K562 (cell line): ENCODE data around the gene CACNG1. TPM values are rescaled to one million over a fixed set of nuclear protein-coding genes. Genes with fewer than 3 reads are reported as not detected.

Experiments used
- ATAC-seq: fragments of 200-7000 bp; cut with Tn5 transposase; 3 replicates; pipeline ENCODE4 v1.9.1; 2020; ENCODE audit warnings: moderate library complexity
- BruUV-seq: library from RNA; stranded (reverse); fragments of 400-500 nt; replicated peaks from 2 replicates; lab custom pipeline; 2021; lab: Mats Ljungman, UMichigan
- CTCF ChIA-PET: fragments of 300-600 bp; formaldehyde crosslinking; extraction: SDS; loops from one replicate; lab custom pipeline; 2021; ENCODE audit warnings: low intra/inter-chr PET ratio; lab: Yijun Ruan, JAX
- POLR2A ChIA-PET: fragments of 300-600, 350-650 bp; sonication (Branson Sonifier 250); formaldehyde crosslinking; extraction: SDS; loops from one replicate; lab custom pipeline; 2021; ENCODE audit warnings: antibody characterized with exemption, inconsistent platforms; lab: Yijun Ruan, JAX
- DNase-seq, 4 experiments: peaks; one replicate each; pipeline versions ENCODE4 v3.0.0 to v3.0.0-alpha.2; 2011 to 2018; ENCODE audit warnings: low spot score in 3 of 4, mixed read lengths in 3 of 4; ENCODE audit errors: extremely low read depth in 1 of 4
- FAIRE-seq: peaks from 2 replicates; lab custom pipeline; 2011; peaks lifted over from hg19 to GRCh38; lab: Jason Lieb, UNC
- H2AFZ ChIP-seq: 2 replicates; pipeline ENCODE4 v1.6.0; 2011; ENCODE audit warnings: low read depth, low read length, control low read depth, inconsistent platforms
- H3K27ac ChIP-seq: fragments of 200-600 bp; 3 replicates; pipeline ENCODE4 v1.8.0; 2011; ENCODE audit warnings: low read depth, mild to moderate bottlenecking, control low read depth, inconsistent platforms, low read length, moderate library complexity, mixed read lengths; ENCODE audit errors: extremely low read depth
- H3K27me3 ChIP-seq, 2 experiments: fragments of 300-600 bp in 1 of 2; 2 replicates in 1 of 2; 3 replicates in 1 of 2; pipeline versions ENCODE4 v1.6.0 to v1.8.0; 2011; ENCODE audit warnings: inconsistent platforms in 2 of 2, low read length in 2 of 2, mild to moderate bottlenecking in 1 of 2, mixed read lengths in 1 of 2, moderate library complexity in 1 of 2; ENCODE audit not compliant: control insufficient read depth in 2 of 2, insufficient read depth in 2 of 2
- H3K36me3 ChIP-seq: fragments of 300-600 bp; 3 replicates; pipeline ENCODE4 v1.8.0; 2011; ENCODE audit warnings: mild to moderate bottlenecking, low read length, inconsistent platforms; ENCODE audit not compliant: control insufficient read depth, insufficient read depth
- H3K4me1 ChIP-seq, 2 experiments: fragments of 200-600 bp in 1 of 2; replicated peaks in 1 of 2; 2 replicates in 1 of 2; 3 replicates in 1 of 2; pipeline versions ENCODE4 v1.5.1 to v1.8.0; 2011; ENCODE audit warnings: inconsistent platforms in 2 of 2, low read length in 2 of 2, mild to moderate bottlenecking in 1 of 2, mixed read lengths in 1 of 2, moderate library complexity in 1 of 2; ENCODE audit not compliant: control insufficient read depth in 2 of 2, insufficient read depth in 2 of 2
- H3K4me2 ChIP-seq: 2 replicates; pipeline ENCODE4 v1.6.1; 2011; ENCODE audit warnings: low read length, control low read depth, inconsistent platforms, mixed read lengths; ENCODE audit not compliant: insufficient read depth
- H3K4me3 ChIP-seq: fragments of 200-600 bp; sonication (generic), shearing (Covaris generic); 2 replicates; pipeline ENCODE4 v1.5.1; 2016; ENCODE audit warnings: control low read depth, inconsistent platforms
- H3K79me2 ChIP-seq: fragments of 200-600 bp; 3 replicates; pipeline ENCODE4 v1.8.0; 2011; ENCODE audit warnings: low read length, inconsistent platforms; ENCODE audit not compliant: control insufficient read depth, insufficient read depth
- H3K9ac ChIP-seq, 2 experiments: 2 replicates each; pipeline versions ENCODE4 v1.6.0 to v1.6.1; 2011; ENCODE audit warnings: low read depth in 2 of 2, low read length in 2 of 2, control low read depth in 1 of 2, inconsistent platforms in 1 of 2, mild to moderate bottlenecking in 1 of 2, mixed read lengths in 1 of 2; ENCODE audit not compliant: insufficient read depth in 1 of 2
- H3K9me1 ChIP-seq: one replicate; pipeline ENCODE4 v1.6.0; 2011; ENCODE audit warnings: inconsistent platforms, mild to moderate bottlenecking, low read length, moderate library complexity; ENCODE audit not compliant: control insufficient read depth, insufficient read depth
- H3K9me3 ChIP-seq: replicated peaks from 2 replicates; pipeline ENCODE4 v1.5.1; 2011; ENCODE audit warnings: low read depth, low read length, inconsistent platforms; ENCODE audit not compliant: control insufficient read depth, insufficient read depth
- H4K20me1 ChIP-seq: replicated peaks from 2 replicates; pipeline ENCODE4 v1.6.1; 2011; ENCODE audit warnings: low read length, inconsistent platforms, mixed read lengths; ENCODE audit not compliant: control insufficient read depth, insufficient read depth
- BRD9 ChIP-seq: fragments of 450-650 bp; IDR thresholded peaks from 2 replicates; pipeline ENCODE4 v1.6.1; 2018; ENCODE audit warnings: low read depth; ENCODE audit not compliant: partially characterized antibody
- IFI16 ChIP-seq: fragments of 250-450 bp; sonication (Bioruptor Pico); IDR thresholded peaks from 2 replicates; pipeline ENCODE4 v2.1.2; 2022; ENCODE audit warnings: mild to moderate bottlenecking, inconsistent platforms
- JUND ChIP-seq, 2 experiments: IDR thresholded peaks; 2 replicates in 1 of 2; 3 replicates in 1 of 2; pipeline ENCODE4 v1.6.1; 2011; ENCODE audit warnings: borderline replicate concordance in 2 of 2, low read depth in 2 of 2, low read length in 2 of 2, improper control_type of control experiment in 1 of 2, missing biosample characterization in 1 of 2, missing genetic modification characterization in 1 of 2, missing genetic modification reagents in 1 of 2
- NCOA1 ChIP-seq: fragments of 450-650 bp; IDR thresholded peaks from 2 replicates; pipeline ENCODE4 v1.6.1; 2016; ENCODE audit warnings: low read depth
- NFYB ChIP-seq: IDR thresholded peaks from 2 replicates; pipeline ENCODE4 v1.6.1; 2011; ENCODE audit warnings: mild to moderate bottlenecking, moderate library complexity; ENCODE audit not compliant: insufficient read length; ENCODE audit errors: extremely low read depth
- NR3C1 ChIP-seq: sonication (generic); formaldehyde crosslinking; IDR thresholded peaks from 2 replicates; pipeline ENCODE4 v1.8.1; 2022; ENCODE audit warnings: missing genetic modification reagents
- NR4A1 ChIP-seq, 2 experiments: fragments of 250-450 bp in 1 of 2; fragments of 450-650 bp in 1 of 2; sonication (Bioruptor Pico) in 1 of 2; IDR thresholded peaks; 2 replicates each; pipeline versions ENCODE4 v1.4.0 to v1.6.1; 2016 to 2020; ENCODE audit warnings: mild to moderate bottlenecking in 2 of 2, missing compliant biosample characterization in 1 of 2, missing genetic modification characterization in 1 of 2, moderate library complexity in 1 of 2
- PHF20 ChIP-seq: fragments of 450-650 bp; IDR thresholded peaks from 2 replicates; pipeline ENCODE4 v1.6.1; 2018; ENCODE audit not compliant: partially characterized antibody
- POLR3A ChIP-seq: IDR thresholded peaks from 2 replicates; pipeline ENCODE4 v1.6.1; 2011; ENCODE audit warnings: borderline replicate concordance, mild to moderate bottlenecking, moderate library complexity; ENCODE audit not compliant: insufficient read length, insufficient read depth; ENCODE audit errors: extremely low read depth
- RAD21 ChIP-seq, 2 experiments: fragments of 250-450 bp in 1 of 2; fragments of 450-650 bp in 1 of 2; sonication (Bioruptor Pico) in 1 of 2; formaldehyde crosslinking in 1 of 2; IDR thresholded peaks in 1 of 2; conservative IDR thresholded peaks in 1 of 2; 2 replicates each; pipeline versions ENCODE4 v1.4.0 to v1.8.0; 2020 to 2022; ENCODE audit warnings: mild to moderate bottlenecking in 2 of 2, moderate library complexity in 1 of 2
- SIN3B ChIP-seq: fragments of 450-650 bp; IDR thresholded peaks from 2 replicates; pipeline ENCODE4 v1.6.1; 2017; ENCODE audit warnings: low read depth, mild to moderate bottlenecking, moderate library complexity
- SMAD3 ChIP-seq: fragments of 450-650 bp; formaldehyde crosslinking; conservative IDR thresholded peaks from 2 replicates; pipeline ENCODE4 v1.4.0; 2020; ENCODE audit warnings: mild to moderate bottlenecking
- TAF15 ChIP-seq: fragments of 200-400 bp; formaldehyde crosslinking; IDR thresholded peaks from 2 replicates; pipeline ENCODE4 v1.6.1; 2017; ENCODE audit warnings: mild to moderate bottlenecking, low read depth, low read length, moderate library complexity
- TAL1 ChIP-seq: fragments of 450-650 bp; IDR thresholded peaks from 2 replicates; pipeline ENCODE4 v1.6.1; 2016; ENCODE audit warnings: mild to moderate bottlenecking
- TARDBP ChIP-seq: fragments of 450-650 bp; IDR thresholded peaks from 2 replicates; pipeline ENCODE4 v1.6.1; 2016
- ZBTB8A ChIP-seq: fragments of 450-650 bp; IDR thresholded peaks from 2 replicates; pipeline ENCODE4 v1.6.1; 2018; ENCODE audit warnings: mild to moderate bottlenecking, moderate library complexity; ENCODE audit not compliant: partially characterized antibody
- ZFX ChIP-seq: sonication (generic); formaldehyde crosslinking; IDR thresholded peaks from 2 replicates; pipeline ENCODE4 v1.8.0; 2022; ENCODE audit warnings: mild to moderate bottlenecking, missing genetic modification reagents, moderate library complexity
- ZNF436 ChIP-seq: fragments of 250-450, 450-650 bp; sonication (Bioruptor Pico); formaldehyde crosslinking; IDR thresholded peaks from 2 replicates; pipeline ENCODE4 v1.7.0; 2020; ENCODE audit warnings: mild to moderate bottlenecking
- ZNF551 ChIP-seq: fragments of 250-450 bp; sonication (Bioruptor Pico); IDR thresholded peaks from 2 replicates; pipeline ENCODE4 v1.5.0; 2021; ENCODE audit warnings: mild to moderate bottlenecking, moderate library complexity
- WGBS: fragments of 100-300 bp; shearing (Covaris generic); methylation state at CpG from one replicate; pipeline ENCODE4 v1.1.6; 2016; ENCODE audit warnings: low coverage, mixed read lengths; ENCODE audit not compliant: insufficient coverage; ENCODE audit errors: missing lambda C conversion rate; 5-methylcytosine and 5-hydroxymethylcytosine counted together
- in situ Hi-C: fragments of 300-500 bp; cut with MboI; formaldehyde crosslinking; loops from 4 replicates; pipeline ENCODE4 v1.15.0; 2018; ENCODE audit warnings: inconsistent platforms, mixed read lengths
- intact Hi-C: fragments of 100-400 bp; cut with micrococcal nuclease; formaldehyde crosslinking; loops from 2 replicates; pipeline ENCODE4 v1.14.2; 2022
- polyA plus RNA-seq, 8 experiments: library from polyadenylated mRNA; depleted of rRNA in 4 of 8; stranded (reverse) in 5 of 8; unstranded in 3 of 8; fragments of >200 nt; fragmentation: Nextera tagmentation in 2 of 8; fragmentation: Illumina TruSeq in 1 of 8; extraction: Ambion mirVana in 2 of 8; extraction: Trizol in 1 of 8; gene quantifications; 2 replicates each; pipeline versions ENCODE4 v1.2.1 to v1.2.3, GENCODE V29; 2011 to 2014; ENCODE audit warnings: inconsistent platforms in 1 of 8, missing spikeins in 1 of 8
- total RNA-seq, 7 experiments: library from RNA; depleted of rRNA in 6 of 7; stranded (reverse); fragments of >200 nt in 6 of 7; fragmentation: Illumina TruSeq in 2 of 7; extraction: Trizol in 2 of 7; gene quantifications; 2 replicates each; pipeline versions ENCODE4 v1.2.1 to v1.2.3, GENCODE V29; 2011 to 2021; ENCODE audit warnings: low replicate concordance in 1 of 7
- TF ChIP-seq, protein P1 (sequence below): IDR thresholded peaks from 2 replicates; pipeline ENCODE4 v1.6.1; 2011; ENCODE audit not compliant: insufficient read length; ENCODE audit errors: extremely low read depth

Gene CACNG1
- total and polyA plus RNA-seq, 9 of the 15 experiments (the other 6 are each of a cell fraction or from before 2014, with no cell fraction given): not detected

- H2AFZ ChIP-seq: no peak overlapping the region
- H3K79me2 ChIP-seq: no peaks in the 10 kb centered on the region
- H3K27me3 ChIP-seq: peaks cover 16 to 32% of the 10 kb centered on the region in 2 experiments; a peak in 4 of 5 replicates
- 14% methylated on average over 6 of the region's 6 CpGs for WGBS
- BruUV-seq: no TSS peak
- no peak overlapping the region for H3K4me3 ChIP-seq
- H4K20me1 ChIP-seq: no peaks in the 10 kb centered on the region
- intact Hi-C loops: no loop called here
- H3K4me1 ChIP-seq: peaks cover 0 to 6% of the 10 kb centered on the region in 2 experiments; a peak in 1 of 5 replicates
- TF ChIP-seq SMAD3 (CRISPR knock-in tag) (no peak), NCOA1 (no peak), ZNF551 (CRISPR knock-in tag) (no peak), NR4A1 (CRISPR knock-in tag; IDR thresholded peaks at IDR 0.05) (no peak), NR4A1 (tag; IDR thresholded peaks at IDR 0.05) (no peak), RAD21 (CRISPR knock-in tag; conservative IDR thresholded peaks at IDR 0.05 in 1 of 2, IDR thresholded peaks at IDR 0.05 in 1 of 2) (no peak), NR3C1 (CRISPR knock-in tag) (no peak), SIN3B (no peak), POLR3A (no peak), TAL1 (no peak), ZBTB8A (no peak), TAF15 (no peak), JUND (IDR thresholded peaks at IDR 0.05; ENCODE audit: borderline replicate concordance, low read depth, low read length) (no peak), JUND (tag; IDR thresholded peaks at IDR 0.05; ENCODE audit: borderline replicate concordance, low read depth, low read length) (no peak), NFYB (no peak), ZFX (CRISPR knock-in tag) (no peak), BRD9 (no peak), IFI16 (CRISPR knock-in tag) (no peak), ZNF436 (CRISPR knock-in tag) (no peak), TARDBP (no peak), PHF20 (no peak)
- TF ChIP-seq, protein P1, sequence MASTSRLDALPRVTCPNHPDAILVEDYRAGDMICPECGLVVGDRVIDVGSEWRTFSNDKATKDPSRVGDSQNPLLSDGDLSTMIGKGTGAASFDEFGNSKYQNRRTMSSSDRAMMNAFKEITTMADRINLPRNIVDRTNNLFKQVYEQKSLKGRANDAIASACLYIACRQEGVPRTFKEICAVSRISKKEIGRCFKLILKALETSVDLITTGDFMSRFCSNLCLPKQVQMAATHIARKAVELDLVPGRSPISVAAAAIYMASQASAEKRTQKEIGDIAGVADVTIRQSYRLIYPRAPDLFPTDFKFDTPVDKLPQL: no peak
- H3K4me2 ChIP-seq: no peak overlapping the region
- no peak overlapping the region for H3K9ac ChIP-seq
- no peaks in the 10 kb centered on the region for H3K9me1 ChIP-seq
- CTCF ChIA-PET: no interaction called here
- DNase-seq: no peak
- H3K9me3 ChIP-seq: no peaks in the 10 kb centered on the region
- no peak for ATAC-seq
- no peak overlapping the region for H3K27ac ChIP-seq
- in situ Hi-C loops: no loop called here
- H3K36me3 ChIP-seq: no peaks in the 10 kb centered on the region; the same call in 2 of the 3 replicates
- FAIRE-seq: no peak
- POLR2A ChIA-PET: interaction anchor here (1.0 kb wide), 1 partner anchor 10 kb away, joined by 3 read pairs; no protein-coding TSS in a partner anchor
Measured at GRCh38 chr17:67059372-67059771, 15.0 kb downstream of the CACNG1 start.
